Gastroesophageal sphincter (tissue), 3 donors: Measurements from ENCODE around the gene DLGAP4.

ENCODE experiments used
- EP300 ChIP-seq: sonication (generic); formaldehyde crosslinking; IDR thresholded peaks from one replicate; pipeline ENCODE4 v1.6.1; 2017; ENCODE audit warnings: antibody characterized with exemption, mild to moderate bottlenecking
- POLR2A ChIP-seq, 2 donors: fragments of 450-650 bp; IDR thresholded peaks; one replicate each; pipeline ENCODE4 v1.6.1; 2017; ENCODE audit warnings: antibody characterized with exemption in 2 of 2, mild to moderate bottlenecking in 2 of 2, moderate library complexity in 1 of 2
- POLR2AphosphoS5 ChIP-seq: sonication (generic); formaldehyde crosslinking; IDR thresholded peaks from one replicate; pipeline ENCODE4 v1.6.1; 2017; ENCODE audit warnings: antibody characterized with exemption
- TF ChIP-seq, protein P1 (sequence below), 4 experiments: fragments of 200-600 bp in 2 of 4; fragments of 450-650 bp in 2 of 4; sonication (generic) in 1 of 4; IDR thresholded peaks; one replicate each; pipeline ENCODE4 v1.5.1; 2017 to 2019; ENCODE audit warnings: antibody characterized with exemption in 4 of 4, mild to moderate bottlenecking in 2 of 4, moderate library complexity in 2 of 4

- TF ChIP-seq, protein P1, sequence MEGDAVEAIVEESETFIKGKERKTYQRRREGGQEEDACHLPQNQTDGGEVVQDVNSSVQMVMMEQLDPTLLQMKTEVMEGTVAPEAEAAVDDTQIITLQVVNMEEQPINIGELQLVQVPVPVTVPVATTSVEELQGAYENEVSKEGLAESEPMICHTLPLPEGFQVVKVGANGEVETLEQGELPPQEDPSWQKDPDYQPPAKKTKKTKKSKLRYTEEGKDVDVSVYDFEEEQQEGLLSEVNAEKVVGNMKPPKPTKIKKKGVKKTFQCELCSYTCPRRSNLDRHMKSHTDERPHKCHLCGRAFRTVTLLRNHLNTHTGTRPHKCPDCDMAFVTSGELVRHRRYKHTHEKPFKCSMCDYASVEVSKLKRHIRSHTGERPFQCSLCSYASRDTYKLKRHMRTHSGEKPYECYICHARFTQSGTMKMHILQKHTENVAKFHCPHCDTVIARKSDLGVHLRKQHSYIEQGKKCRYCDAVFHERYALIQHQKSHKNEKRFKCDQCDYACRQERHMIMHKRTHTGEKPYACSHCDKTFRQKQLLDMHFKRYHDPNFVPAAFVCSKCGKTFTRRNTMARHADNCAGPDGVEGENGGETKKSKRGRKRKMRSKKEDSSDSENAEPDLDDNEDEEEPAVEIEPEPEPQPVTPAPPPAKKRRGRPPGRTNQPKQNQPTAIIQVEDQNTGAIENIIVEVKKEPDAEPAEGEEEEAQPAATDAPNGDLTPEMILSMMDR (IDR thresholded peaks at IDR 0.05), result no peak
- TF ChIP-seq POLR2A (IDR thresholded peaks at IDR 0.05) (no peak), POLR2AphosphoS5 (peak; percentile 41), EP300 (no peak)
Measured at GRCh38 chr20:36543184-36544133, 237.3 kb downstream of the DLGAP4 start.
